Measurements from ENCODE around the gene LYZL4.

The LYZL4 gene, protein sequence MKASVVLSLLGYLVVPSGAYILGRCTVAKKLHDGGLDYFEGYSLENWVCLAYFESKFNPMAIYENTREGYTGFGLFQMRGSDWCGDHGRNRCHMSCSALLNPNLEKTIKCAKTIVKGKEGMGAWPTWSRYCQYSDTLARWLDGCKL

DNA sequence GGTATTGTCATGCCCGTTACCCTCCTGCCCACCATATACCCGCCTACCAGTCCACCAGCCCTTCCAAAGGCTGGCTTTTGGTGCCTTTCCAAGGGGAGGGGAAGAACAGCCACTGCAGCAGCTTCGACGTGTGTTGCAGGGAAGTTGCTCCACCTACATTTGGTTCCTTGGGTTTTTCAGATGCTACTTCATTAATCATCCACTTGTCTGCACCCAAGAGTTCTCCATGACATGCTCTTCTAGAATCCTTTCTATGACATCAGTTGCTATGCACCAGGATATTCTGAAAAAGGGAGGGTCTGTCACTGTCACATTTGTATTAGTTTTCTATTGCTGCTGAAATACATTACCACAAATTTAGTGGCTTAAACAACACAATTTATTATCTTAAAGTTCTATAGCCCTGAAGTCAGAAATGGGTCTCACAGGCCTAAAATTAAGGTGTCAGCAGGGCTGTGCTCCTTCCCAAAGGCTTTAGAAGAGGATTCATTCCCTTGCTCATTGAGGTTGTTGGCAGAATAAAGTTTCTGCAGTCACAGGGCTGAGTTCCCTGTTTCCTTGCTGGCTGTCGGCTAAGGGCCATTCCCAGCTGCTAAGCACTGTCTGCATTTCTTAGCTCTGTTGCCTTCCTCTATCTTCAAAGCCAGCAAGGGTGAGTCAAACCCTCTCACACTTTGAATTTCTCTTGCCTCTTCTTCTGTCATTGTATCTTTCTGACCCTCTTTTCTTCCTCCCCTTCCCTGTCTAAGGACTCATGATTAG is at the start of gene LYZL4:
LYZL4 (minus strand) TSS at position 241 of the 762 bp plus-strand sequence. CDS start 3,359 bp downstream, outside the sequence.
- H3K27ac ChIP-seq = no peak within 1 kb of the TSS
- DNase-seq (ENCODE audit: low read depth, low spot score) = no peak

DNA sequence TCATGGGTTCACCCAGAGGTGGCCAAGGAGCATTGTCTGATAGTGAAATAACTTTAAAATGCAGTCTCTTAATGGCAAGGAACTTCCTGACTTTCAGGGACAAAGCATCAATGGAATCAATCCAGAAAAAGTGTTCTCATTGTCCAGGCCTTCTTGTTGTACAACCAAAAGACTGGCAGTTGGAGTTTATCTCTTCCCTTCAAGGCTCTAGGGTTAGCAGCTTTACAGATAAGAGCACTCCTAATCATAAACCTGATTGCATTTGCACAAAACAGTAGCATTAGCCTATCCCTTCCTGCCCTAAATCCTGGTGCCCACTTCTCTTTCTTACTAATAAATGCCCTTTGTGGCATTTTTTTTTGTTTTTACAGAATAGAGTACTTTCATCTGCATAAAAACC is 48.7 kb upstream of the LYZL4 start:
- H3K27ac ChIP-seq = no peak overlapping the region
- no peak for DNase-seq (ENCODE audit: low read depth, low spot score)

DNA sequence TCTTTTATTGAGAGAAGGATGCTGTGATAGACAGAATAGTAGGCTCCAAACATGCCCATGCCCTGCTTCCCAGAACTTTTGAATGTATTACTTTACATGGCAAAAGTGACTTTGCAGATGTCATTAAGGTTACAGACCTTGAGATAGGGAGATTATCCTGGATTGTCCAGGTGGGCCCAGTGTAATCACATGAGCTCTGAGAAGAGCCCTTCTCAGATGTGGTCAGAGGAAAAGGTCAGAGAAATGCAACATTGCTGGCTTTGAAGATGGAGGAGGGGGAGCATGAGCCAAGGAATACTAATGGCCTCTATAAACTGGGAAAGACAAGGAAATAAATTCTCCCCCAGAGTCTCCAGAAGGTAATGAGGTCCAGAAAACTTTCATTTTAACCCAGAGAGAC is 45.8 kb upstream of the LYZL4 start:
- H3K27ac ChIP-seq = no peak overlapping the region
- no peak for DNase-seq (ENCODE audit: low read depth, low spot score)

DNA sequence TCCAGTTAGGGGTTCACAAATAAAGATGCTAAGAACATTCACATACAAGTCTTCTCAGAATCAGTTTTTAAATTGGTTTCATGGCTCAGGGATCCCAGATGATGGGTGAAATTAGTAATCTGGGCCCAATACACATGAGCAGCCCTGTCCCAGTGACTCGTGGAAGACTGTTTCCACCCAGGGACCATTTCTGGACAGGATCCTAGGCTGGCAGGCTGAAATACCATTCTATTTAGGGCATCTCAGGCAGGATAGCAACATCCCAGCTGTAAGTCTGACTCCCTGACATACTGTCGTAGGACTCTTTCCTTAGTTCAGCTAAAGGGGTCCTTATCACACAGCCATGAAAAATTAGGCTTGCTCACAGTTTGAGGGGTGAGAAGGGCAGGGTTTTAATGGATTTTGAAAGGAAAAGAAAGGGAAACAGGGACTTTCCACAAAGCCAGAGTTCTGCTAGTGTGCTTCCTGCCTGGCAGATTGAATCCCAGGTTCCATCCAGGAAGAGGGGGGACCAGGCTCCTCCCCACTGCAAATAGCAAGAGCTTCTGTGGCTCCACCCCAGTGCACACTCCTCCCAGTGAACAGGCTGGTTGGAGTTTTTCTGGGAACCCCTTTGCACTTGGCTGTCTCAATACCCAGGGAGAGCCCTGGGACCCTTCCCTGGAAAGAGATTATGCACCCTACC is 41.3 kb upstream of the LYZL4 start:
- no peak for DNase-seq (ENCODE audit: low read depth, low spot score)

DNA sequence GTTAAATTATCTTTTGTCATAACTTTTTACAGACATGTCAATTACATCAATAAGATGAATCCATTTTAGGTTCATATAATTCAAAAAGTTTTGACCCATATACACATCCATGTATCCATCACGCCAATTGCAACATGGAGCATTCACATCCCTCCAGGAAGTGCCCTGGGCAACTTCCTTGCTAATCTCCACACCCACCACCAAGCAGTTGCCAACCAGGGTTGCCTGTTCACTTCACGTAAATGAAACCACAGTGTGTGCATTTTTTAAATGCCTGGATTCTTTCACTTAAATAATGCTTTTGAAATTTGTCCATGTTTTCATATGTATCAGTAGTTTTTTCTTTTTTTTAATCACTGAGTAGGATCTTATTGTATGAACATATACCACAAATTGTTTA is 40.7 kb upstream of the LYZL4 start:
- peak; percentile 10 for DNase-seq (ENCODE audit: low read depth, low spot score)

More for the DNA sequence above, 41.3 kb upstream of the LYZL4 start:
- no peak overlapping the region for H3K27ac ChIP-seq

DNA sequence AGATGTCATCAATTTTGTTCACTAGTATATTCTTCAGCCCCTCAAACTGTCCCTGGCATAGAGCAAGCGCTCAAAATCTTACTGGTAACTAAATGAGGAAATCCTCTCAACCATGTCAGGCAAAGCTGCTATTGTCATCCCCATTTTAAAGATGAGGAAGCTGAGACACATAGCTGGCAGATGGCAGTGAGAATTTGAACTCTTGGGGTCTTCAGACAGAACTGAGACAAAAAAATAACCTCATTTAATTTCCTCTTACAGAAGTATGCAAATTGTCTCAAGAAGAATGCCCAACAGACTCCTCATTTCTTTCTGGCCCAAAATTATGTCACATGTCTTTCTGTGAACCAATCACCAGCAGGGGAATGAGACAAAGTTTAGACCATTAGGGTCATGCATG is 40.2 kb upstream of the LYZL4 start:
- no peak overlapping the region for H3K27ac ChIP-seq
- no peak for DNase-seq (ENCODE audit: low read depth, low spot score)

More for the DNA sequence above, 40.7 kb upstream of the LYZL4 start:
- no peak overlapping the region for H3K27ac ChIP-seq

DNA sequence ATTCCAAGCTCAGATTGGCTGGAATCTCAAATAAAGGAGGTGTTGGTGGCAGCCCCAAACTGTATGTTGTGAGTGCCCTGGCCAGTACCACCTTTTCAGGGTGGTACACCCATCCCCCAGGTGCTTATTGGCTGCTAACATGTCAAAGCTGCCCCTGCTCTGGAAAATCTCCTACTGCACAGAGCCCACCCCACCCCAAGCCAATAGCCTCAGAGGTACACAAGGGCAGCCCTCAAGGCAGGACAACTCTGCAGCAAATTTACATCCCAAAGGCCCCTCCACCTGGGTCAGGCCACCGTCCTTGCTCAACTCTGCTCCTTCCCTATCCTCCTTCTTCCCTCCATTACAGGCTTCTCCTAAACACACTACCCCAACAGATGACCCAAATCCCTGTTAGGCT is 37.1 kb upstream of the LYZL4 start:
- no peak overlapping the region for H3K27ac ChIP-seq
- DNase-seq (ENCODE audit: low read depth, low spot score) = no peak

DNA sequence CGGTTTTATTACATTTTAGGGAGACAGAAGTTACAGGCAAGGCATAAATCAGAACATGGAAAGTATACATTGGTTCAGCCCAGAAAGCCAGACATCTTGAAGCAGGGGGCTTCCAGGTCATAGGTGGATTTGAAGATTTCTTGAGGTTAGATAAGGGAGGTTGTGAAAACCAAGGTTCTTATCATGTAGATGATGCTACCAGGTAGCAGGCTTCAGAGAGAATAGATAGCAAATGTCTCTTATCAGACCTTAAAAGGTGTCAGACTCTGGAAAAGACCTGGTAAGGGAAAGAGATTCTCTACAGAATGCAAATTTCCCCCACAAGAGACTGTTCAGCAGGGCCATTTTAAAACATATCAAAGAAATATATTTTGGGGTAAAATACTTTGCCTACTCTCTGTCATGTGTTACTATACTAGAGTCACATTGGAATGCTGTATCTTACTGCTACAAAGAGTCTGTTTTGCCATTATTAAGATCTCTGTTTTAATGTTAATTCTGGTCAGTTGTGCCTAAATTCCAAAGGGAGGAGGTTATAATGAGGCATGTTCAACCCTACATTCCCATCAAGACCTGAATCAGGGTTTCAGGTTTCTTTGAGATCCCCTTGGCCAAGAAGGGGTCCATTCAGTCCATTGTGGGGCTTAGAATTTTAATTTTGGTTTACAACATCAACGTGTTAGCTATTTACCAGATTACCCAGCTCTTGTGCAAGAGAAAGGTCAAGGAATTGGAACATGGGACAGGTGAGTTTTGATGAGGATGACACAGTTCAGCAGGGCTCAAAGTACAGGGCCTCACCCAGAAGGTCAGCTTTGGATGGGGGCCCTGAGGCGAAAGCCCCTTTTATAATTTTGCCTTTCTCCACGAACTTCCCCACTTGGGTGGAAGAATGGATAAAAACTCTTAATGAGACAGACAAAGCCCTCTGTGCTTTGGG is 36.0 kb upstream of the LYZL4 start:
- DNase-seq (ENCODE audit: low read depth, low spot score) = no peak
- H3K27ac ChIP-seq = no peak overlapping the region

DNA sequence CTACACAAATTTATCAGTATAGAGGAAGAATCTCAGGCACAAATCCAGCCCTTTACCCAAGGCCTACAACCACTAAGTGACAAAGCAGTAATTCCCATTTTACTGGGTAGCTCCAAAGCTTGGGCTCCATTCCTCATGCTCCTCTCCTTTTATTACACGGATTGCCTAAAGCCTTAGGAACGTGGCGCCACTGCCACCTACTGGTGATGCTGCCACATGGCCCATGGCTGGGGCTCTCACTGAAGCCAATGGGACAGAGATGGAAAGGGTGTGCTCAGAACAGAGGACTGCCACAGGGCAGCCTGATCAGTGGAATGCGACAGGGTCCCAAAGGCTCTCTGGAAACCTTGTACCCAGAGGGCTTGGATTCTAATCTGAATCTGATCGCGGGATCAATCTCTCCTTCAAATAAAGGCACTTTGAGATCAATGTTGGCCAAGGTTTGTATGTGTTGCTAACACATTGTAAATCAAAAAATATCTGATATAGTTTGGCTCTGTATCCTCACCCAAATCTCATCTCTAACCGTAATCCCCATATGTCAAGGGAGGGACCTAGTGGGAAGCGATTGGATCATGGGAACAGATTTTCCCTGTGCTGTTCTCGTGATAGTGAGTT is 33.5 kb upstream of the LYZL4 start:
- no peak overlapping the region for H3K27ac ChIP-seq
- peak; percentile 6 for DNase-seq (ENCODE audit: low read depth, low spot score)

DNA sequence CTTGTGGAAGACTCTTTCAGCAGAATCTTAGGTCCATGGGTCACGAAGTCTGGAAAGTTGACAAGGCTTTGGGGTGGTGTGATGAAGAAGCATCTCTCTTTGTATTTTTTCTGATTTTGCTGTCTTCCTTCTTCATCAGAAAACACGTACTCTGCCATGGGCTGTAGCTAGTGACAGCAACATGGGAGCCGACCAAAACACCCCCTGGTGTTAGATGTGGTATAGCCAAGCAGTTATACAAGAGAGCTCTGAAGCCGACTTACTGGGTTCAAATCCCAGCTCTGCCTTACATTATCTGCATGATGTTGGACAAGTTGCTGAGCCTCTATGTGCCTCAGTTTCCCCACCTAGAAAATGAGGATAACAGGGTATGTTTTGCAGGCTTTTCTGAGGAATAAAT is 32.9 kb upstream of the LYZL4 start:
- DNase-seq (ENCODE audit: low read depth, low spot score) = no peak
- H3K27ac ChIP-seq = no peak overlapping the region

DNA sequence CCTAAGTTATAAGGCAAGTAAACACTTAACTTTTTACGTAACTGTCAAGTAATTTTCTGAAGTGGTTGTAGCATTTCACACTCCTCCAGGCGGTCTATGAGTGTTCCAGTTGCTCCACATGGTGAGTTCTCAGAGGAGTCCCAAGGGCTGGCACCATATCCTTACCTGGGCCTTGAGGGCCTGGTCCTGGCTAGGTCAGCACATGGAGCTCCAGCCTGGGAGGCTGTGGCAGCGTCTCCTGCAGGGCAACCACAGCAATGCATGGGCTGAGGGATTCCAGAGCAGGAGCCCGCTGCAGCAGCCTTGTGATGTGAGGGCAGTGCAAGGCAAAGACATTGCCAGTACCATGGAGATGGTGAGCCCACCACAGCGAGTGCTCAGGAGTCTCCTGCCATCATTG is 32.2 kb upstream of the LYZL4 start:
- H3K27ac ChIP-seq = no peak overlapping the region
- no peak for DNase-seq (ENCODE audit: low read depth, low spot score)

DNA sequence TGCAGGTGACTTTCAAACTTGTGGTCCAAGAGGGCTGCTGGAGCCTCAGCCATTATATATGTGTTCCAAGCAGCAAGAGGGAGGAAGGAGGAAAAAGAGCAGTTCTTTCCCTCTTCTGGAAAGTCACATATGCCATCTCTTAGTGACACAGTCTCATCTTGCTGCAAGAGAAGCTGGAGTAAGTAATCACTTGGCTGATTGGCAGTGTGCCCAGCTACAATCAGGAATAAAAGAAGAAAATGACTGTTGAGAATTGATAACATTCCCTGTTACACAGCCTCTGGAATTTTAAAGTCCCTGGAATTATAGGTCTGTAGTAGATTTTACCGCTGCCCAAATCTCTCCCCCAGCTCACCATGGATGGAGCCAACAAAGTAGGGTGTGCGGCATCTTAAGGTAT is 31.4 kb upstream of the LYZL4 start:
- no peak for DNase-seq (ENCODE audit: low read depth, low spot score)
- no peak overlapping the region for H3K27ac ChIP-seq

DNA sequence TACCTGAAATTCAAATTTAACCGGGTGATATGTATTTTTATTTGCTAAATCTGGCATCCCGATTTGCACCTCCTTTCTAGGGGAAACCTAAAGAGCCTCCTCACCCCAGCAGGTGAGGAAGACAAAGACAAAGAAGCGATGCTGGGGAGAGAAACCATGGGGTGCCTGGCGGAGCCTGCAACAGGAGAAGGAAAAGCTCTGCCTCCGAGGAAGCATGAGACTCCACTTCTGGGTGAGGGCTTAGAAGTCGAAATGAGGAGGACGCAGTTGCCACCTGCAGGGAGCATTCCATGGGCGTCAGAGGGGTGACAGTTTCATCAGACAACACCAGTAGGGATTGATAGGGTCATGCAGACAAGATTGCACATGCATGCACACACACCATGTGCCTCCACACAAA is 30.5 kb upstream of the LYZL4 start:
- no peak overlapping the region for H3K27ac ChIP-seq
- no peak for DNase-seq (ENCODE audit: low read depth, low spot score)

DNA sequence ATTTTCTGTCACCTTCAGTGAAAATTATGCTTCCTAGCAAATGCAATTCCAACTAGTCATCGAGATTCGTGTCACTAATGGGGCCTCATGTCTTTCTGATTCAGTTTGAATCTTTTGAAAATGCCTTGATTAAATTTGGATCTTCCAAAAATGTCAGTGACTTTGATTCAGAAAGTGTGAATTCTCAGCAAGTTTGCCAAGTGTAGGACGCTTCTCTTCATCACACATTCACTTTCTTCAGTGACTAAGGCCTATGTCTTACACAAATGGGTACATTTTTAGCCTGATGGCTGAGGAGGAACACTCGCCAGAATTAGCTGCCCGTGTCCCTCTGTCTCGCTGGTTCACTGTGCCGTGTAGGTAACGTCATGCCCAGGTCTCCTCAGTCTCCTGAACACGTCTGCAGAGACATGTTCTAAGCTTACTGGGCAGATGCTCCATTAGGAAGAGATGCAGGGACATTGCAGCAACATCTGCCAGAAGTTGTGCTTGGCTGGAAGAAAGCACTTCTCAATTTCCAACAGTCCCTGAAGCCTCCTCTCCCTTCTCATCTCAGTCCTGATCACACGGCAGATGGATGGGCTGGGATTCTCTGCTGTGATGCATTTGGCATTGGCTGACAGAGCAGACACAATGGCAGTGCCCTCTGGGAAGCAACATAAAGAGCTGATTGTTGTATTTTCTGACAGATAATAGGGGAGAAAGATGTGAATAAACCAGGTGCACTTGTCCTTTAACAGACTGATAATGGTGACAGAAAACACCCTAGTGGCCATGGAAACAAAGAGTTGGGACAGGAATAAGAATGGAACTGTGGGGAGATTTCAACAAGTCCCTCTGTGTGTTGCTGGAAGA is 29.1 kb upstream of the LYZL4 start:
- H3K27ac ChIP-seq = no peak overlapping the region
- DNase-seq (ENCODE audit: low read depth, low spot score) = no peak

DNA sequence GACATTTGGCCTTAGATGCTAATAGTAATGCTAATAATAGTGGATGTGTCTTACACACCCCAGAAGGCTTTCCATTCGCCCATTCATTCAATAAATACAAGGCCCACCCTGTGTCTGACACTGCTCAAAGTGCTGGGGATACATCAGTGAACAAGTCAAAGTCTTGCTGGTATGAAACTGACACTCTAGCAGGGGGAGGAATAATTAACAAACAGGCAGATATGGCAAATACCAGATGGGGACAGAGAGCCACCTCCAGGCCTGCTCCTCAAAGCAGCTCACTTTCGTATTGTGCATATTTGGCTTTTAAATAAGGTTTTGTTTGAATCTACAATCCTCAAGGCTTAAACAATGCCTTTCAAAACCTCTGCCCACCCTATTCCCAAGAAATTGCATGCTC is 28.3 kb upstream of the LYZL4 start:
- no peak overlapping the region for H3K27ac ChIP-seq
- DNase-seq (ENCODE audit: low read depth, low spot score) = no peak

DNA sequence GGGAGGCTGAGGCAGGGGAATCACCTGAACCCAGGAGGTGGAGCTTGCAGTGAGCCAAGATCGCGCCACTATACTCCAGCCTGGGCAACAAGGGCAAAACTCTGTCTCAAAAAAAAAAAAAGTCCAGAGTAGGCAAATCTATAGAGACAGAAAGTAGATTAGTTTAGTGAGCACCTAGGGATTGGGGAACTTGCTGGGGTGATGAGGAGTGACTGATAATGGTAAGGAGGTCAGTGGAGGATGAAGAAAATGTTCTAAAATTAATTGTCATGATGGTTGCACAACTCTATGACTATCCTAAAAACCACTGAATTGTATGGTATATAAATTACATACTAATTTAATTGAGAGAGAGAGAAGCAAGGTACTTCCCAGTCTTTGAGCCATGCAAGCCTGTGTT is 27.8 kb upstream of the LYZL4 start:
- DNase-seq (ENCODE audit: low read depth, low spot score) = no peak
- no peak overlapping the region for H3K27ac ChIP-seq

DNA sequence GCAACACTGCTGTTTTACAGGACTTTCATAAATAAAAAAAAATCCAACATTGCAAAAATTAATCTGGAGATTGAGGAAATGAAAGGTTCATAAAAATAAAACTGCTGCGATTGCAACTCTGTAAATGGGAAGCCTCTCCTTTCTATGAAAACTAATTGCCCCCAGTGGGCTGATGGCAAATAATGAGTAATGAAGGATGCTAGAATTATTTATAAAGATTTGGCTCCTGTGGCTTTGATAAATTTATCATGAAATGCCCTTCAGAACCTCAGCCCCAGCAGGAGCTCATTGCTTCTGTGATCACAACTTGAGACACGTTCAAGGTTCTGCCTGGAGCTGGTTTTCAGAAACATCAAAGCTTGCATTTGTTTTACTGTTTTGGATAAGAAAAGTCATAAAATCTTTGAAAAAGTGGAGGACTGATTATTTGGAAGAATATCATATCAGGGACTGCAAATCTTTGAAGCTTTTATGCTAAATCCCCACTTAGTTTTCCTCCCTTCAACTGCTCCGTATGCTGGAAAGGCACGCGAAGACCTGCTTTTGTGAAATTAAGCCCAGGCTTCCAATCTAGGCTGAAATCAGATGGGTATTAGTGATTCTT is 24.5 kb upstream of the LYZL4 start:
- DNase-seq (ENCODE audit: low read depth, low spot score) = no peak
- no peak overlapping the region for H3K27ac ChIP-seq

DNA sequence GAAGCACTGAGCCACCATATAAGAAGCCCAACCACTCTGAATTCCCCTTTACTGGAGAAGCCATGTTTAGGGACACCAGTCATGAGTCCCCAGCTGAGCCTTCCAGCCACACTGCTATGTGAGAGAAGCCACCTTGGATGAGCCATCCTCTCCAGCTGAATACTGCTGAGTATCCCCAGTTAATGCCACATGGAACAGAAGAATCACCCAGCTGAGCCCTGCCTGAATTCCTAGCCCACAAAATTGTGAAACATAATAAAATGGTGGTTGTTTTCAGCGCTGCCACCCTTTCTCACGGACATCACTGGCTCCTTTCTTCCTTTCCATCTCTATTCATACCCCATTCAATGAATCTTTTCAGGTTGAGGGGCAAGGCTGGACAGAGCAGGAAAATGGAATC is 22.1 kb upstream of the LYZL4 start:
- no peak overlapping the region for H3K27ac ChIP-seq
- DNase-seq (ENCODE audit: low read depth, low spot score) = no peak
